Uterus (tissue), 4 donors: Measurements from ENCODE around the gene ZBTB42. TPM values are rescaled to one million over a fixed set of nuclear protein-coding genes. Genes with fewer than 3 reads are reported as not detected.
A peak's percentile ranks its signal among the peaks of the same experiment; 100 is the strongest.
"Not testable (repeated sequence)": the region's sequence is repeated elsewhere in the genome, so short reads cannot be mapped to it uniquely, and the experiment has no call there.

Experiments
- DNase-seq, 2 donors: peaks; one replicate each; pipeline ENCODE4 v3.0.0-alpha.2; 2019 to 2020
- H3K27ac ChIP-seq, 2 donors: fragments of 200-600 bp; sonication (generic); 1 replicate in 1 of 2; 2 replicates in 1 of 2; pipeline ENCODE4 v1.5.1; 2016 to 2018
- H3K27me3 ChIP-seq, 2 donors: fragments of 200-600 bp; sonication (generic); one replicate each; pipeline ENCODE4 v1.5.1; 2018 to 2019; ENCODE audit warnings: control low read depth in 1 of 2
- H3K36me3 ChIP-seq, 2 donors: fragments of 200-600 bp; sonication (generic); one replicate each; pipeline ENCODE4 v1.5.1; 2019; ENCODE audit warnings: control low read depth in 1 of 2
- H3K4me1 ChIP-seq, 2 donors: fragments of 200-600 bp; sonication (generic); one replicate each; pipeline ENCODE4 v1.5.1; 2018 to 2019; ENCODE audit warnings: control low read depth in 1 of 2
- H3K4me3 ChIP-seq, 2 donors: fragments of 200-600 bp; sonication (generic); 1 replicate in 1 of 2; 2 replicates in 1 of 2; pipeline ENCODE4 v1.5.1; 2018 to 2019; ENCODE audit warnings: mild to moderate bottlenecking in 1 of 2
- H3K9me3 ChIP-seq, 2 donors: fragments of 200-600 bp; sonication (generic); one replicate each; pipeline ENCODE4 v1.5.1; 2019; ENCODE audit warnings: control low read depth in 1 of 2
- POLR2A ChIP-seq, 2 donors: fragments of 450-650 bp; IDR thresholded peaks; one replicate each; pipeline ENCODE4 v1.6.1; 2016; ENCODE audit warnings: antibody characterized with exemption in 2 of 2, mild to moderate bottlenecking in 1 of 2, moderate library complexity in 1 of 2
- intact Hi-C: fragments of 100-400 bp; cut with DNase I; formaldehyde crosslinking; loops from one replicate; pipeline ENCODE4 v1.15.1; 2023; ENCODE audit warnings: low total_unique reads
- total RNA-seq, 4 donors: library from RNA; depleted of rRNA in 3 of 4; stranded (reverse); fragments of >200 nt in 3 of 4; gene quantifications; one replicate each; pipeline versions ENCODE4 v1.1.0 to v1.2.4, GENCODE V29; 2014 to 2023
- TF ChIP-seq, protein P1 (sequence below), 4 experiments: fragments of 200-600 bp in 2 of 4; fragments of 450-650 bp in 2 of 4; sonication (generic) in 2 of 4; IDR thresholded peaks; one replicate each; pipeline ENCODE4 v1.5.1; 2016 to 2019; ENCODE audit warnings: antibody characterized with exemption in 4 of 4, mild to moderate bottlenecking in 2 of 4, moderate library complexity in 1 of 4
- donor health status: DM: yes; HTN: yes; CAD: no.

ZBTB42 gene
- total RNA-seq, 4 donors from 2014 or later = under 0.01 to 8.4 (median 3.9) TPM

DNA sequence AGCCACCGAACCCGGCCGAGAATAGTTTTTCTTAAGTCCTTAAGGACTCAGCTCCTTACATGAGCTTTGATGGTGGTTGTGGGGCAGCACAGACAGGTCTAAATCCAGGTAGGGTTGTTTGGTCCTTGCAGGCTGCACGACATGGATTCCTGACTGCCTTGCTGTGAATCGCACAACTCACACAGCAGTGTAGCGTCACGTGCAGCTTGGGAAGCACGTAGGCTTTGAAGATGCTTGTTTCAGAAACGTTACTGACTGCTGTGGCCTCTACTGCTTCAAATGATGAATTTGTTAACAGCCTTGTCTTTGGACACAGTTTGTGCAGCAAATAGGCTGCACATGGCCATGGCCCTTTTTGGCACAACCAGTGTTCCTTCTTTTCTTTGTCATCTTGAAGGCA lies 29.9 kb downstream of the ZBTB42 start:
- H3K9me3 ChIP-seq = no peaks in the 10 kb centered on the region
- no peaks in the 10 kb centered on the region for H3K27me3 ChIP-seq
- H3K4me1 ChIP-seq = peaks cover 0 to 5% of the 10 kb centered on the region in 2 donors
- intact Hi-C loops = no loop called here
- H3K27ac ChIP-seq = no peak overlapping the region
- DNase-seq = no peak
- H3K4me3 ChIP-seq = no peak overlapping the region
- TF ChIP-seq, protein P1, sequence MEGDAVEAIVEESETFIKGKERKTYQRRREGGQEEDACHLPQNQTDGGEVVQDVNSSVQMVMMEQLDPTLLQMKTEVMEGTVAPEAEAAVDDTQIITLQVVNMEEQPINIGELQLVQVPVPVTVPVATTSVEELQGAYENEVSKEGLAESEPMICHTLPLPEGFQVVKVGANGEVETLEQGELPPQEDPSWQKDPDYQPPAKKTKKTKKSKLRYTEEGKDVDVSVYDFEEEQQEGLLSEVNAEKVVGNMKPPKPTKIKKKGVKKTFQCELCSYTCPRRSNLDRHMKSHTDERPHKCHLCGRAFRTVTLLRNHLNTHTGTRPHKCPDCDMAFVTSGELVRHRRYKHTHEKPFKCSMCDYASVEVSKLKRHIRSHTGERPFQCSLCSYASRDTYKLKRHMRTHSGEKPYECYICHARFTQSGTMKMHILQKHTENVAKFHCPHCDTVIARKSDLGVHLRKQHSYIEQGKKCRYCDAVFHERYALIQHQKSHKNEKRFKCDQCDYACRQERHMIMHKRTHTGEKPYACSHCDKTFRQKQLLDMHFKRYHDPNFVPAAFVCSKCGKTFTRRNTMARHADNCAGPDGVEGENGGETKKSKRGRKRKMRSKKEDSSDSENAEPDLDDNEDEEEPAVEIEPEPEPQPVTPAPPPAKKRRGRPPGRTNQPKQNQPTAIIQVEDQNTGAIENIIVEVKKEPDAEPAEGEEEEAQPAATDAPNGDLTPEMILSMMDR (IDR thresholded peaks at IDR 0.05) = no peak
- TF ChIP-seq POLR2A (IDR thresholded peaks at IDR 0.05) = no peak
- H3K36me3 ChIP-seq = no peaks in the 10 kb centered on the region

DNA sequence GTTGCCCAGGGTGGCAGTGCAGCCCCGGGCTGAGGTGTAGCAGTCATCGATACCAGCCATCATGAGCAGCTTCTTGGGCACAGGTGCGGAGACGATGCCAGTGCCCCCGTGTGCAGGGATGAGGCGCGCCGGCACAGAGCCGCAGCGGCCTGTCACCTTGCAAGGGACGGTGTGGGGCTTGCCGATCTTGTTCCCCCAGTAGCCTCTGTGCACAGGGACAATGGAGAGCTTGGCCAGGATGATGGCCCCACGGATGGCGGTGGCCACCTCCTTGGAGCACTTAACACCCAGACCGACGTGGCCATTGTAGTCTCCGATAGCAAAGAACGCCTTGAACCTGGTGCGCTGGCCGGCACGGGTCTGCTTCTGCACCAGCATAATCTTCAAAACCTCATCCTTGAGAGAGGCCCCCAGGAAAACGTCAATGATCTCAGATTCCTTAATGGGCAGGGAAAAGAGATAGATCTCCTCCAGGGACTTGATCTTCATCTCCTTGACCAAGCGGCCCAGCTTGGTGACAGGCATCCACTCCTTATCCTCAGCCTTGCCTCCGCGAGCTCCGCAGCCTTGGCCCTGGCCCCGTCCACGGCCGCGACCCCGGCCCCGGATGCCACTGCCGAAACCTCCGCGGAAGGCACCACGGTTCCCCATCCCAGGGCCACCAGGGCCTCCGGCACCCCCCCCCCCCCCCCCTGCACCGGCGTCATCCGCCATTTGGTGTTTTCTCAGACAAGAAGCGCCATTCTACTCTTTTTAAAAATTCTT lies 35.5 kb downstream of the ZBTB42 start:
- H3K4me3 ChIP-seq, H3K27me3 ChIP-seq, H3K4me1 ChIP-seq, H3K9me3 ChIP-seq, intact Hi-C loops, H3K36me3 ChIP-seq, H3K27ac ChIP-seq: not testable (repeated sequence)
- peak in 1 of 2 donors; percentile 4 for DNase-seq

DNA sequence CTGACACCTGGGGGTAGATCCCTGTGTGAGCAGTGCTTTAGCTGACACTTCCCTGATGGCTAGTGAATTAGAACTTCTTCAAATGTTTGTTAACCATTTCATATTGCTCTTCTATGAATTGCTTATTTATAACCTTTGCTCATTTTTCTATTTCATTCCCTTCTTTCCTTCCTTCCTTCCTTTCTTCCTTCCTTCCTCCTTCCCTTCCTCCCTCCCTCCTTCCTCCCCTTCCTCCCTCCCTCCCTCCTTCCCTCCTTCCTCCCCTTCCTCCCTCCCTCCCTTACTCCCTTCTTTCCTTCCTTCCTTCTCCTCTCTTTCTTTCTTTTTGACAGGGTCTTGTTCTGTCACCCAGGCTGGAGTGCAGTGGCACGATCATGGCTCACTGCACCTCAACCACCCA lies 40.8 kb downstream of the ZBTB42 start:
- no peak overlapping the region for H3K4me3 ChIP-seq
- intact Hi-C loops = no loop called here
- peaks cover 0 to 12% of the 10 kb centered on the region in 2 donors for H3K4me1 ChIP-seq
- H3K9me3 ChIP-seq = no peaks in the 10 kb centered on the region
- TF ChIP-seq, protein P1 (IDR thresholded peaks at IDR 0.05) = no peak
- no peaks in the 10 kb centered on the region for H3K36me3 ChIP-seq
- H3K27ac ChIP-seq = no peak overlapping the region
- no peak for DNase-seq
- peaks cover 4 to 20% of the 10 kb centered on the region in 2 donors for H3K27me3 ChIP-seq

DNA sequence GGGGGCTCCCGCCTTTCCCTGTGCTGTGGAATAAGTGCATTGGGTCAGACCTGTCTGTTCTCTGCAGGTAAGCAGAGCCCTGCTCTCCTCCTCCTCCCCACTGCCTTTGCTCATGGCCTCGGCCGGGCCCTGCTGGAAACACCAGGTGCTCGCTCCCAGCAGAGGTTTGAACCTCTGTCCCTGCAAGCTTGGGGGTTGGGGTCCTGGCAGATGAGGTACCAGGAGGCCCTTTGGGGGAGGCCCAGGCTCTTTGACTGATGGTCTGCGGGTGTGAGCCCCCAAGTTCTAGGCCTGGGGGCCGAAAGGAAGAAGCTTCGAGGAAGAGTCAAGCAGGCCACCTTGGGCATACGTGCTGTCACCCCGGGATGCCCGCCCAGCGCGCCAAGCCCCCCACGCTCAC lies 42.1 kb downstream of the ZBTB42 start:
- Histone ChIP-seq H3K27ac (no peak overlapping the region), H3K4me3 (no peak overlapping the region), H3K9me3 (no peaks in the 10 kb centered on the region), H3K36me3 (no peaks in the 10 kb centered on the region), H3K27me3 (peaks cover 4 to 20% of the 10 kb centered on the region in 2 donors), H3K4me1 (peaks cover 0 to 12% of the 10 kb centered on the region in 2 donors)
- intact Hi-C loops = no loop called here
- TF ChIP-seq, protein P1 (IDR thresholded peaks at IDR 0.05) = no peak
- no peak for TF ChIP-seq POLR2A (IDR thresholded peaks at IDR 0.05)
- DNase-seq = peak in 1 of 2 donors; percentile 6

DNA sequence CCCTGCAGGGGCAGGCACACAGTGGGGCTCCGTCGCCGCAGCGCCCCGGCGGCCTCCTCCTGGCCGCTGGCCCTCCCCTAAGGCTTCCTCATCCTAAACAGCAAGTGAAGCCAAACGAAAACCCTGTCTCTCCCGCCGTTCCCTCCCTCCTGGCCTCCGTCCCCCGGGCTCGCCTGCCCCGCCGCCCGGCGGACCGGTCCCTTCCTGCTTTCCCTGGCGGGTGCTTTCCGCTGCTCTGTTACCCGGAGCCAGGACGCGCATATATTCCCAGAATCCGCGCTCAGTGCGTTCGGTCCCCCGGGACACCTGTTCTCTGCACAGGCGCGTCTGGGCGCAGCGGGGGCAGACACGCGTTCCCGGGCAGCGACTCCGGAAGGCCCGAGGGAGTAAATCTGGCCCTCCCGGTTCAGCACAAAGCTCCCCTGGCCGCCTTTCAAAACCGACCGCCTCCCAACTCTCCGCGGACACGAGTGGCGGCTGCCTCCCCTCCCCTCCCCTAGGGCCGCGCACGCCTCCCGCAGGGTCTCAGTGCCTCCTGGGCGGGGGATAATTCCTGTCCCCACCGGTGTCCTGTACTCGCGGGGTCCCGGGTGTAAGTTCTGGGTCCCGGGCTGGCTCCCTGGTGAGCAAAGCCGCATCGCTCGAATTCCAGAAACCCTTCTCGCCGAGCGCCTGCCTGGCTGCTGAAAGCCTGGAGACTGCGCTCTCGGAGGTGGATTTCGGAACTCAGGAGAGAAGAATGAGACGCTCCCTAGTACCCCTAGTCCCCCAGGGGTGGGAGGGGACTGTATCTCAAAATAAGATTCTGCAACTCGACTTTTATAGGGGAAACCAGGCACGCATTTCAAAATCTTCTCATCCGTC lies 42.8 kb downstream of the ZBTB42 start:
- peak in 1 of 2 donors; percentile 14 for DNase-seq
- H3K9me3 ChIP-seq = no peaks in the 10 kb centered on the region
- TF ChIP-seq POLR2A (IDR thresholded peaks at IDR 0.05) = no peak
- TF ChIP-seq, protein P1 (IDR thresholded peaks at IDR 0.05) = no peak
- H3K36me3 ChIP-seq = no peaks in the 10 kb centered on the region
- no peak overlapping the region for H3K27ac ChIP-seq
- peaks cover 0 to 12% of the 10 kb centered on the region in 2 donors for H3K4me1 ChIP-seq
- intact Hi-C loops = no loop called here
- peak overlapping the region in 1 of 2 donors; percentile 19 for H3K4me3 ChIP-seq
- H3K27me3 ChIP-seq = peaks cover 4 to 20% of the 10 kb centered on the region in 2 donors
